ENCODE results near the gene PRMT7.

Gene PRMT7

GRCh38 chr16:68349838-68350410 is 39.1 kb downstream of the PRMT7 start:
- DNase-seq, result no peak

DNA sequence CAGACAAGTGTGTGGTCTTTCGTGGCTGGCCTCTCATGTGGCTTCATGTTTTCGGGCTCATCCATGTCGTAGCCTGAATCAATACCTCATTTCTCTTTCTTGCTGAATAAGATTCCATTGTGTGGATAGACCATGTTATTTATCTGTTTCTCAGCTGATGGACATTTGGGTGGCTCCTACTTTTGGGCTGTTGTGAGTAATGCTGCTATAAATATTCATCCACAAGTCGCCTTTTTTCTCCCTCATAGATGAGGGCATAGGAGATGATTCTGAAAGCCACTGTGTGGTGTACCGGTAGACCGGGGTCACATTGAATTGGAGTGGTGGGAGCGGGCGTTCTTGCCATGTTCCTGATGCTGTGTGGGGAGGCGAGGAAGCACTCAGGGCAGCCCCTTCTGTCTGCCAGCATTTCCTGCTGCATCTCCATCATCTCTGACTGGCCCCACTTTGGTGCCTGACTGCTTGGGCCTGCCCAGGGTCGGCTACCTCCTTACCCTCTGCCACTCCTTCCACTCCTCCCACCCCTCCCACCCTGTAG is 40.1 kb downstream of the PRMT7 start:
- no peak for DNase-seq

DNA sequence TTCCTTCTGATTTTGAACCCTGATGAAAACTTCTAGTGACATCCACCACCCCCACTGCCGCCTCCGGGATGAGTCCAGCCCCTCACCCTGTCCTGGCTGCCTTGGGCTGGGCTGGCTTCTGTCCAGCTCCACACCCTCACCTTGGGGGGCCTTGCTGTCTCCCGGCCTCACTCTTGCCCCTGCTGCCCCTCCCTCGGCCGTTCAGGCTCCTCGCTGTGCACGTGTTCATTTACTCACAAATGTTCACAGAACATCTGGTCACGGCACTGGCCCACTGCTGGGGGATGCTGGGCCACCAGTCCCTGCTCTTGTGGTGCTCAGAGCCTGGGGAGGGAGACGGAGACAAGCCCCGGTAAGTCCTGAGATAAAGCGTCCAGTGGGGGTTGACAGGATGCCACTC is 40.6 kb downstream of the PRMT7 start:
- DNase-seq, result no peak

DNA sequence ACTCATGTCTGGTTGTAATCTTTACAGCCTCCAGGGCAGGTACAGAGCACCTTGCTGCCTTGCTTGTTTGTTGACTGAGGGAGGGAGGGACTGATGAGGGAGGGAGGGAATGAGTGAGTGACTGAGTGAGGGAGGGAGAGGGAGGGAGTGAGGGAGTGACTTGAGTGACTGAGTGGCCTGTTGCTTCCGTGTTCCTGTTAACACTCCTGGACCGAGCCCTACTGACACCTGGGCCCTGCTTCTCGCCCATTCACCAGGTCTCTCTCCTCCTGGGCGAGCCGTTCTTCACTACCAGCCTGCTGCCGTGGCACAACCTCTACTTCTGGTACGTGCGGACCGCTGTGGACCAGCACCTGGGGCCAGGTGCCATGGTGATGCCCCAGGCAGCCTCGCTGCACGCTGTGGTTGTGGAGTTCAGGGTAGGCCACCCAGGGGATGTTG is 41.2 kb downstream of the PRMT7 start:
- no peak for DNase-seq

DNA sequence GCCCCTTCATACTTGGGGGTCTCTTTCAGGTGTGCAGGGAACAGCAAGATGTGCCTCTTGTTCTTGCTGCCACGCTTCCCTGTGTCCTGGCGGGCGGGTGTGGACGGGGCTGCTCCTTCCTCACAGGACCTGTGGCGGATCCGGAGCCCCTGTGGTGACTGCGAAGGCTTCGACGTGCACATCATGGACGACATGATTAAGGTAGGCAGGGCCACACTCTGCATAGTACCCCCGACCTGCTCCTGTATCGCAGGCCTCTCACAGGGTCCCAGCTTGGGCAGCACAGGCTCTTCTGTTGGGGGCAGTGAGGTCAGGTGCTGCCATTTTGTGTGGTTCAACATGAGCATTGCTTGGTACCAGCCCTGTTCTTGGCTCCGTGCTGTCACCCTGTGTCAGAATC is 42.5 kb downstream of the PRMT7 start:
- DNase-seq, result no peak

DNA sequence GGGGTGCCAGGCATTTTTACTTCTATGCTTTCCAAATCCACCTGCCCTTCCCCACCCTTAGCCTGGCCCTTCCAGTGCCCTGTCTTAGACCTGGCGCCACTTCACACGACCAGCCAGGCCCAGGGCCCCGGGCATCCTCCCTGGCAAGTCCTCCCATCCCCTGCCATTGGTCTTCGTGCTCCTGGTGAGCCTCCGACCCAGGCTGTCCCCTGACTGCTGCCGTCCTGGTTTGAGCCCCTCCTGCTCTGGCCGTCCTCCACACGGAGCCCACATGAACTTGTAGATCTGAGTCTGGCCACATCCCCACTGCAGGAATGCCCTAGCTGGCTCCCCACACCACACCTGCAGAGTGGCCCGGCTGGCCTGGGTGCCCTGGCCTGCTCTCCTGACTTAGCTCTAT is 44.0 kb downstream of the PRMT7 start:
- DNase-seq, result no peak

DNA sequence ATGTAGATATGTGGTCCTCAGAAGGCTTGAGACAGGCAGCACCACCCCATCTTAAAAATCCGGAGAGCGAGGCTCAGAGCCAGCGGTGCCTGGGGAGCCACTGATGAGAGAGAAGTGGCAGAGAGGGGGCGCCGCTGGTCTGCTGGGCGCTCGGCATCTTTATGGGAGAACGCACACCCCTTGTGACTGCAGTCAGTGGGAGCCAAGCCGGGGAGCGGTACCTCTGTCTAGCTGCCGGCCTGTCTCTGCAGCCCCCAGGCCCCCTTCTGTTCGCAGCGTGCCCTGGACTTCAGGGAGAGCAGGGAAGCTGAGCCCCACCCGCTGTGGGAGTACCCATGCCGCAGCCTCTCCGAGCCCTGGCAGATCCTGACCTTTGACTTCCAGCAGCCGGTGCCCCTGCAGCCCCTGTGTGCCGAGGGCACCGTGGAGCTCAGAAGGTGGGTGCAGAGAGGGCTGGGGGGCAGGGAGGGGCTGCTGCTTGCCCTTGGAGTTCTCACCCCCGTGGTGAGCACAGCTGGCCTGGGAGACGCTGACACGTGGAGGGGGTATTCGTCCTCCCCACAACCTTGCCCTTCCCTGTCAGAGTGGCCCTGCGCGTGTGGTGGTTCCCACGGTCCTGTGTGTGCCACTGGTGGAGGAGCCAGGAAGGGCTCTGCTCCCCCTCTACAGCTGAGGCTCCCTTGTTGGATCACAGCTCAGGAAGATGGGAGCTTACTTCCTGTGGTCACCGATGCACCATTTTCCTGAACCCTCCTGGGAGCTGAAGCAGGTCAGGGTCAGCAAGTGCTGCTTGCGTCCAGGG is 44.8 kb downstream of the PRMT7 start:
- DNase-seq, result no peak

DNA sequence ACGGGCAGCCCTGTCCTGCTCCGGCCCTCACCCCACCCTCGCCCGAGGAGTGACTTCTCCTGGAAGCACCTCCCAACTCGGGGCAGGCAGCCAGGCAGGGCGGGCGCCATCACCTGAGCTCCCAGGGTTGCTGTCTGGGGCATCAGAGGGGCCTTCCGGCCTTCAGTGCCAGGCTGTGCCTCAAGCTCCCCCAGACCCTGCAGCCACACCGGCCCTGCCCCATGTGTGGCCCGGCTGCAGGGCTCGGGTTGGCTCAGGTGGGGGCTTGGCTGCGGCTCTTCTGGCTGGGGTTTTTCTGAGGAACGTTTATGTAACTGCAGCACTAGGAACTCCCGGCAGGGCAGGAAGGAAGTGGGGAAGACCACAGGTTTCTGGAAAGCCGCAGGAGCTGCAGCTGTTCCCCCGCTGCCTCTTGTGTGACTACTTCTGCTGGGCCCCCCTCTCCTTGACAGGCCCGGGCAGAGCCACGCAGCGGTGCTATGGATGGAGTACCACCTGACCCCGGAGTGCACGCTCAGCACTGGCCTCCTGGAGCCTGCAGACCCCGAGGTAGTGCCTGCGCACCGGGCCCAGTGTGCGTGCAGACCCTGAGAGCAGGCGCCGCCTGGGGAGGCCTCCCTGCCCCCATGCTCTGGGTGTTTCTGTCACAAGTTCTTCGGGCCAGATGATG is 45.6 kb downstream of the PRMT7 start:
- DNase-seq, result no peak

DNA sequence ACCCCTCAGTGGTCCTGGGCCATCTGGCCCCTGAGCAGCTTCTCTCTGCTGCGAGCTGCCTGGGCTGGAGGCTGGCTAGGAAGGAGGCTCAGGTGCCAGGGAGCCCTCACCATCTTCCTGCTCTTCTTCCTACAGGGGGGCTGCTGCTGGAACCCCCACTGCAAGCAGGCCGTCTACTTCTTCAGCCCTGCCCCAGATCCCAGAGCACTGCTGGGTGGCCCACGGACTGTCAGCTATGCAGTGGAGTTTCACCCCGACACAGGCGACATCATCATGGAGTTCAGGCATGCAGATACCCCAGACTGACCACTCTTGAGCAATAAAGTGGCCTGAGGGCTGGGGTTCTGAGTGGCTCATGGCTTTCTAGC is 46.1 kb downstream of the PRMT7 start:
- no peak for DNase-seq

DNA sequence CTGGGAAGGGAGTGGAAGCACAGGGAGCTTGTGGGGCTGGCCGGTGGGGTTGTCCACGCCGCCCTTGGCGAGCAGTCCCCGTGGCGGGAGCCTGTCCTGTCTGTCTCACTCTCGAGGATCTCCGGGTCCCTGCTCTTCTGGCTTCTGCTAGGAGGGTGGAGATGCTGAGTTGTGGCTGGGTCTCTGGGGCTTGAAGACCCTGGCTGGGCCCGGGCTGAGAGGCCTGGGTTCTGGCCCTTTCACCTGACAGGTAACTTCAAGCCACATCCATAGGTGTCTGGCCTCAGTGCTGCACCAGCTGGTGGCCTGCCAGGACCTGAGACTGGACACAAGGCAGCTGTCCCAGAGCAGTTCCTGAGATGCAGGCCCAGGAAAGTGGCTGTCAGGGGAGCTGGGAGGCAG is 46.7 kb downstream of the PRMT7 start:
- no peak for DNase-seq

- DNase-seq, result no peak
Measured at GRCh38 chr16:68357923-68358322, 47.1 kb downstream of the PRMT7 start.

DNA sequence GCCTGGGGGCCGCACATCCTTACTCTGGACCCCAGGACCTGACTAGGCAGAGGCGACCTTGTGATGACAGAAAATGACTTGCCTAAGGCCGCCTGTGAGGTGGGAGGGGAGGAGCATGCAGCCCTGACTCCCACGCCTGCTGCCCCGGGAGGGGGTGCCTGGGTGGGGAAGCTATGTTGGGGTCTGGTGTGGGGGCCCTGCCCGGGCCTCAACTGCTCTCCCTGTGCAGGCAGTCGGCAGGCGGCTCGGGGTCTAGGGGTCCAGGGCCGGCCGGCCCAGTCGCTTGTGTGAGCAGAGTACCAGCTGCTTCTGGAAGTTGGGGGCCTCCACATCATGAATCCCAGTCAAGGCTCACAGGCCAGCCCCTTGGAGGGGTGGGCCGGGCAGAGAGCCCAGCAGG is 48.1 kb downstream of the PRMT7 start:
- no peak for DNase-seq

GRCh38 chr16:68359398-68360191 is 48.8 kb downstream of the PRMT7 start:
- no peak for DNase-seq

DNA sequence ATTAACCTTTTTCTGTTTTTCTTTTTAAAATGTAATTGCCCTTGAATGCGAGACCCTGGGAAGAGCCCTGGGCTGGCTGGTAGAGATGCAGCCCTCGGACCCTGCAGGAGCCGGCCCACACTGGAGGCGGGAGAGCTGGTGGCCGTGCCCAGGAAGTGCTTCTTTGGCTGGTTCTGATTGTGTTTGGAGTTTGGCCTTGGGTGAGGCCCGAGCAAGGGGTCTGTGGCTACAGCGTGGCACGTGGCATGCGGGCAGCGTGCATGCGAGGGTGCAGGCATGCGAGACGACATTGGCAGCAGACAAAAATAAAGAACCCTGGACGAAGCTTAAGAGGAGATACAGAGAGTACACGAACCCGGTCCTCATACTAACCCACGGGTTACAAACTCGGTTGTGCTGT is 49.7 kb downstream of the PRMT7 start:
- DNase-seq, result no peak

DNA sequence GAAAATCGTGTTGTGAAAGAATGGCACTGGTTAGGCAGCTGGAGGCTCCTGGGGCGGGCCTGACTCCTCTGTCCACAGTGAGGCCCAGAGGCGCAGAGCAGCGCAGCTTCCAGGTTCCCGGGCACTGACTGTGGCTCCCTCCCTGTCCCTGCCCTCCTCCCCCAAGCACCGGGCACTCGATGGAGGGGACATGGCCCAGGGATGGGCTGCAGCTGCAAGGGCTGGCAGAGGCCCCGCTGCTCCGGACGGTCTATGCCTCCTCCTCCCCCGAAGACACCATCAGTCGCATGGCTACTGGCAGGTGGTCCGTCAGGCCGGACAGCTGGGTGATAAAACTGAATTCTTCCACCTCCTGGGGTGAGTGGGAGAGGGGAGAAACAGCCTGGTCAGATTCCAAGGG is 50.1 kb downstream of the PRMT7 start:
- DNase-seq, result no peak

DNA sequence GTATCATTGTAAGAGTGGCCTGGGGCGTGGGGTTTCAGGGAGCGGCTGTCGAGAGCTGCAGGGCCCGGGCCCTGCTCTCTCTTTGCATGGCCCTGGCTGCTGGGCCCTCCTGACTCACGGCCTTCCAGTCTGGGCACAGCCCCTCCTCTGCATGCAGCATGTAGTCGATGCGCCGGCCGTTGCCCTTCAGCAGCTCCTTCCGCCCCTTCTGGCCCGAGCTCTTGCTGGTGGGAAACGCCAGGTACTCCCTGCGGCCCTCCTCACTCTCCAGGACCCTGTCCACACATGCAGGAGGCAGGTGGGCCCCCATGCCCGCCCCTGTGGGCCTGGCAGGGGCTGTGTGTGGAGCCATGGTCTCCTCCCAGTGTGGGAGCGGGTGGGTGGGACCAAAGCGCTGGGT is 50.7 kb downstream of the PRMT7 start:
- DNase-seq, result no peak

- DNase-seq, result no peak
Measured at GRCh38 chr16:68362262-68362913, 51.6 kb downstream of the PRMT7 start.

GRCh38 chr16:68362947-68363657 is 52.3 kb downstream of the PRMT7 start:
- DNase-seq, result no peak

GRCh38 chr16:68363658-68364521 is 53.1 kb downstream of the PRMT7 start:
- DNase-seq, result no peak

GRCh38 chr16:68364561-68364998 is 53.8 kb downstream of the PRMT7 start:
- no peak for DNase-seq
